AG04450 (cell line): ENCODE data around the gene RAB7A. TPM values are rescaled to one million over a fixed set of nuclear protein-coding genes. Genes with fewer than 3 reads are reported as not detected.
A peak's percentile ranks its signal among the peaks of the same experiment; 100 is the strongest.

Experiments used
- CTCF ChIA-PET: fragments of 300-600, 350-600 bp; formaldehyde crosslinking; extraction: SDS; loops from one replicate; lab custom pipeline; 2022; ENCODE audit warnings: antibody characterized with exemption, inconsistent platforms; lab: Charles Lee
- POLR2A ChIA-PET: fragments of 350-600 bp; formaldehyde crosslinking; extraction: SDS; loops from one replicate; lab custom pipeline; 2021; ENCODE audit warnings: antibody characterized with exemption, inconsistent platforms; lab: Yijun Ruan, JAX
- DNase-seq: peaks from one replicate; pipeline ENCODE4 v3.0.0-alpha.2; 2011; ENCODE audit warnings: low read depth, low spot score
- H3K27ac ChIP-seq: one replicate; pipeline ENCODE4 v1.5.1; 2012; ENCODE audit warnings: low read depth, low read length, control low read depth
- H3K27me3 ChIP-seq: one replicate; pipeline ENCODE4 v1.6.0; 2012; ENCODE audit warnings: low read length; ENCODE audit not compliant: control insufficient read depth, insufficient read depth
- H3K4me3 ChIP-seq: 2 replicates; pipeline ENCODE4 v1.5.1; 2011; ENCODE audit warnings: mild to moderate bottlenecking, low read depth, low read length, control low read depth
- H3K9me3 ChIP-seq: 2 replicates; pipeline ENCODE4 v1.5.1; 2012; ENCODE audit warnings: low read length; ENCODE audit not compliant: control insufficient read depth, insufficient read depth
- polyA plus RNA-seq: library from polyadenylated mRNA; depleted of rRNA; stranded (reverse); fragments of >200 nt; gene quantifications from 2 replicates; pipeline ENCODE4 v1.2.3, GENCODE V29; 2011; rRNA removed
- small RNA-seq: library from RNA; depleted of rRNA; stranded (forward); fragments of <200 nt; gene quantifications from one replicate; pipeline ENCODE3, GENCODE V24; 2012; ENCODE audit warnings: low read depth; ENCODE audit not compliant: insufficient read length
- TF ChIP-seq, protein P1 (sequence below): IDR thresholded peaks from 2 replicates; pipeline ENCODE4 v1.5.1; 2011; ENCODE audit warnings: low read depth, low read length, control low read depth, inconsistent platforms

Gene RAB7A
- polyA plus RNA-seq, 1 experiment, result 261 TPM

DNA sequence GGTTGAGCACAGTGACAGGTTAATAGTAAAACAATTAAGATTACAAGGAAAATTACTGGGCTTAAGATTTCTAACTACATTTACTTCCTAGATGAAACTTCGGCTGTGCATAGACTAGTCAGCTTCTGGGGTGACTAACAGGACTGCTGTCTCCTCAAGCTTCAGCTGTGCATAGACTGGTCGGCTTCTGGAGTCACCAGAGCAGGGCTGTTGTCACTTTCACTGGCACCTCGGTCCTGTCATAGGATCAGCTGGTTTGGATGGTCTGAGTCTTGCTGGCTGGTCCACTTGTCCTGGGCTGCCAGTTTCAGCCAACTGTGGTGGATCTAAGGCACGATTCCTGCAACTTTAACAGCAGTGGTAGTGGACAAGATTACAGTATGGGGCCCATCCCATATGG, 129.6 kb downstream of the RAB7A start:
- ChIA-PET CTCF (no interaction called here), POLR2A (no interaction called here)
- H3K27me3 ChIP-seq, result no peaks in the 10 kb centered on the region
- H3K27ac ChIP-seq, result no peak overlapping the region
- DNase-seq, result no peak
- H3K9me3 ChIP-seq, result peaks cover 40% of the 10 kb centered on the region
- TF ChIP-seq, protein P1, sequence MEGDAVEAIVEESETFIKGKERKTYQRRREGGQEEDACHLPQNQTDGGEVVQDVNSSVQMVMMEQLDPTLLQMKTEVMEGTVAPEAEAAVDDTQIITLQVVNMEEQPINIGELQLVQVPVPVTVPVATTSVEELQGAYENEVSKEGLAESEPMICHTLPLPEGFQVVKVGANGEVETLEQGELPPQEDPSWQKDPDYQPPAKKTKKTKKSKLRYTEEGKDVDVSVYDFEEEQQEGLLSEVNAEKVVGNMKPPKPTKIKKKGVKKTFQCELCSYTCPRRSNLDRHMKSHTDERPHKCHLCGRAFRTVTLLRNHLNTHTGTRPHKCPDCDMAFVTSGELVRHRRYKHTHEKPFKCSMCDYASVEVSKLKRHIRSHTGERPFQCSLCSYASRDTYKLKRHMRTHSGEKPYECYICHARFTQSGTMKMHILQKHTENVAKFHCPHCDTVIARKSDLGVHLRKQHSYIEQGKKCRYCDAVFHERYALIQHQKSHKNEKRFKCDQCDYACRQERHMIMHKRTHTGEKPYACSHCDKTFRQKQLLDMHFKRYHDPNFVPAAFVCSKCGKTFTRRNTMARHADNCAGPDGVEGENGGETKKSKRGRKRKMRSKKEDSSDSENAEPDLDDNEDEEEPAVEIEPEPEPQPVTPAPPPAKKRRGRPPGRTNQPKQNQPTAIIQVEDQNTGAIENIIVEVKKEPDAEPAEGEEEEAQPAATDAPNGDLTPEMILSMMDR, result no peak
- H3K4me3 ChIP-seq, result no peak overlapping the region

DNA sequence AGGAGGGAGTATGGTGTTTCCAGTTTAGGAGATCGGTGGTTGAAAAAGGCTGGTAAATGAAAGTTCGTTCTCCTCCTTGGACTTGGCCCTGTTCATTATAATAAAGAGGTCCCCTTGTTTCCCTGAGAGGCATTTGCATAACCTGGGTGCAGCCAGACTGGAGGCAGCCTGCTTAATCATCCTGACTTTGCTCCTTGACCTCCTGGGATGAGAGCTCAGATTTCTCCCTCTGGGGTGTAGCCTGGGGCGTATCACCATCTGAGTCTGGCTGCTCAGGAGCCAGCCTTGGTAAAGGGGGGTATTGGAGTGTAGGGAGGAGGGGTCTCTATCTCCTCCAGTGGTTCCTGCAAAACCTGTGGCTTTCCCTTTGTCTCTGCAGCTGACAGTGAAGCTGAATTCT, 132.2 kb downstream of the RAB7A start:
- Histone ChIP-seq H3K27me3 (no peaks in the 10 kb centered on the region), H3K4me3 (no peak overlapping the region), H3K9me3 (peaks cover 36% of the 10 kb centered on the region), H3K27ac (no peak overlapping the region)
- ChIA-PET POLR2A (no interaction called here), CTCF (no interaction called here)
- DNase-seq, result no peak
- TF ChIP-seq, protein P1, result no peak

DNA sequence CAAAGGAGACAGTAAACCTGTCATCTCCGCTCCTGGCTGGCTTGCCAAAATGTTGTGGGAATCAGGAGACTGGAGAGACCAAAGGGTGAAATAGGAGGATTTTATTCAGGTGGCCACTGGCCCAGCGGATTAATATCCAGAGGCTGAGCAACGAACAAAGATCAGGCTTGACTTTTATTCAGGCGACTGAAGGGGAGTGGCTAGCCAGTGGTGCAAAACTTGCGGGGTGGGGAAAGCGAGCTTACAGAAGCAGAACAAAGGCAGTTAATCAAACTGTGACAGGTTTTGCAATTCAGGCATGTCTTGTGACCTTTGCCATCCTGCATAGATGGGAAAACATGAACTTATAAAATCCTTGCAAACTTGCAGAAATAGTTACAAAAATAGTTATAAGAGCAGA, 133.6 kb downstream of the RAB7A start:
- no peak overlapping the region for H3K4me3 ChIP-seq
- POLR2A ChIA-PET, result no interaction called here
- H3K27ac ChIP-seq, result no peak overlapping the region
- peaks cover 22% of the 10 kb centered on the region for H3K9me3 ChIP-seq
- TF ChIP-seq, protein P1, result no peak
- CTCF ChIA-PET, result no interaction called here
- no peaks in the 10 kb centered on the region for H3K27me3 ChIP-seq
- DNase-seq, result no peak

DNA sequence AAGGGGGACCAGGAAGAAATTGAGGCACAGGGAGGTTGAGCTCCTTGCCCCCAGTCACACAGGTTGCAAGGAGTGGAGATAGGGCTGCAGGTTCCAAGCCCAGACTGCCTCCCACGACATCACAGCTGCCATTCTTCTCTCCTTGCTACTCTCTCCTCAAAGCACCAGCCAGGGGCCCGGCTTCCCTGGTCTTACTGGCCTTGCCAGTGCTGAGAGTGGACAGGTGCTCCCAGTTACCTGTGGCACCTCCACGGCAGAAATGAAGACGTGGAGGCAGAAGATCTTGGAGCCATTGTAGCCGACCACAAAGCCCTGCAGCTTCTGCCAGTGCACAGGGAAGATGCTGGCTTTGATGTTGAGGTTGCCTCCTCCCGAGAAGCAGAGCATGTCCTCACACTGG, 135.5 kb downstream of the RAB7A start:
- TF ChIP-seq, protein P1, result no peak

DNA sequence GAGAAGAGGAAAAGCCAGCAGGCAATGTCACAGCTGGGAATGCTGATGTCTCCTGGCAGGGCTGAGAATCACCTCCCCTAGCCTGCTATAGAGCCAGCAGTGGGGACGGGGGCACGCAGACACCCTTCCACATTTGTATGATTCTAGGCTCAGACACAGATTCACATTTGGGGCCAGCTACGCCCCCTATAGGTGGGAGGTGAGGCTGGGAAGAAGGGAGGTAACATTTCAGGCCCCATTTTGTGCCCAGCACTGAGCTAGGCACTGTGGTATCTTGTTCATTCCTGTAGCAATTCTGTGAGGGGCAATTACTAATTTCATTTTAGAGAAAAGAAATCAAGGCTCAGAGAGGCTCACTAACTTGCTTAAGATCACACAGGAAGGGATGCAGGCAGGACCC, 137.6 kb downstream of the RAB7A start:
- Histone ChIP-seq H3K27me3 (no peaks in the 10 kb centered on the region), H3K9me3 (peaks cover 18% of the 10 kb centered on the region), H3K27ac (no peak overlapping the region), H3K4me3 (no peak overlapping the region)
- no peak for DNase-seq
- TF ChIP-seq, protein P1, result 0 out of 2 replicates have a peak, but pooled peaks have one; percentile 19
- POLR2A ChIA-PET, result no interaction called here
- CTCF ChIA-PET, result no interaction called here

More for the DNA sequence above, 135.5 kb downstream of the RAB7A start:
- H3K27me3 ChIP-seq, result no peaks in the 10 kb centered on the region
- POLR2A ChIA-PET, result no interaction called here
- no peak overlapping the region for H3K4me3 ChIP-seq
- H3K27ac ChIP-seq, result no peak overlapping the region
- CTCF ChIA-PET, result no interaction called here
- no peak for DNase-seq
- H3K9me3 ChIP-seq, result peaks cover 20% of the 10 kb centered on the region

Small RNAs within 50 kb of the gene (small RNA-seq; reads per million reads assigned to genes)
- gene RF00399, result not detected

Other genes starting within 250 kb of the RAB7A start
- gene GATA2, start 233.0 kb upstream of the RAB7A start, polyA plus RNA-seq, result 4.8 and 6.1 TPM in 2 replicates
- gene RPN1, start 75.4 kb upstream of the RAB7A start, polyA plus RNA-seq, result 403 and 458 TPM in 2 replicates
- 31.0 and 35.2 TPM in 2 replicates for gene ACAD9, start 153.4 kb downstream of the RAB7A start, polyA plus RNA-seq